GM18870 (cell line): ENCODE data around the gene COBLL1.
"Not testable (repeated sequence)": the region's sequence is repeated elsewhere in the genome, so short reads cannot be mapped to it uniquely, and the experiment has no call there.

Experiments
- ATAC-seq: cut with Tn5 transposase; IDR thresholded peaks from one replicate; pipeline ENCODE4 v1.9.1; 2021; ENCODE audit warnings: moderate library complexity; ENCODE audit not compliant: unreplicated experiment

Gene COBLL1

GRCh38 chr2:164859906-164860693 is 18.5 kb upstream of the COBLL1 start:
- ATAC-seq, result not testable (repeated sequence)

GRCh38 chr2:164859251-164859818 is 17.7 kb upstream of the COBLL1 start:
- no peak for ATAC-seq

GRCh38 chr2:164852086-164852485 is 10.5 kb upstream of the COBLL1 start:
- ATAC-seq, result no peak

GRCh38 chr2:164850235-164850634 is 8.6 kb upstream of the COBLL1 start:
- ATAC-seq, result no peak

DNA sequence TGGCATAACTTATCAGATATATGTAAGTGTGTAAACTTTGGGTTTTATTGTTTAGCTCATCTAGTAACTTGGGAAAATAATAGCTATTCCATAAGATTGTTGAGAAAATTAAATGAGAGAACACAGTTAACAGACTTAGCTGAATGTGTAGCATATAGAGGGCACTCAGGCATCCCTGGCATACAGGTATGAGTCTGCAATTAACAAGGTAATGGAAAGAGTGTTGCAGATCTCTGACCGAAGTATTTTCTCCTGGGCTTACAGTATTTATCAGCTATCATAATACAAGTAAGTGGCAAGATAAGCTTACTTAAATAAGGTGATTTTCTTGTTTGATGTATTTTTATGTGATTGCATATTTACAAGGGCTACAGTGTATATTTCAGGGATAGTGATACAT is 7.9 kb upstream of the COBLL1 start:
- no peak for ATAC-seq

DNA sequence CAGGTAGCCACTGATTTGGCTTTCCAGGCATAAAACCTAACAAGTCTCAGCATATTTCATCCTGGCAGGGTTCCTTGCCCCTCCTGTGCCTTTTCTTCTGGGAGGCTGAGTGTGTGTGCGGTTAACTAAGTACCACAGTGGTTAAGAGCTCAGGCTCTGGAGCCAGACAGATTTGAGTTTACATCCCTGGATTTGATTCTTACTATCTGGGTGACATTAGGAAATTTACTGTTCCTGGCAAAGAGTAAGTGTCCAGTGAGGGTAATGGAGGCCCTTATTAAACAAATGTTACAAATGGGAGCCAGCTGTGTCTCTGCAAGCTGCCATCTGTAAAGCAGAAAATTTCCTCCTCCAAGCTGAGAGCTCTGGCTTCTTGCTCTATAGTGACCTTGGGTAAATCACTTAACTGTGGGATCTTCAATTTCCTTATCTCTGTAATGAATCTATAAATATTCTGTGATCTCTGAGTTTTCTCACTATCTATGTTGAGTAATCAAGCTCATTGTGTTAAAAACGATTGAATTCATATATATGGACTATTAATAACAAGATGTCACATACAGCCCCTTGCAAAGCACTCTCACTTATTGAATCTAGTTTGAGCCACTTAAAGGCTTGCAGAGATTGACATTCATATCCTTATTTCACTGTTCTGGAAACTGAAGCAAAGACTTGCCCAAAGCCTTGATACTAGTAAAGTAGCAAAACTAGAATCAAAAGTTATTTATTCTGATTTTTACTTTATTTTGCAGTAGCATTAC is 6.5 kb upstream of the COBLL1 start:
- ATAC-seq, result no peak

DNA sequence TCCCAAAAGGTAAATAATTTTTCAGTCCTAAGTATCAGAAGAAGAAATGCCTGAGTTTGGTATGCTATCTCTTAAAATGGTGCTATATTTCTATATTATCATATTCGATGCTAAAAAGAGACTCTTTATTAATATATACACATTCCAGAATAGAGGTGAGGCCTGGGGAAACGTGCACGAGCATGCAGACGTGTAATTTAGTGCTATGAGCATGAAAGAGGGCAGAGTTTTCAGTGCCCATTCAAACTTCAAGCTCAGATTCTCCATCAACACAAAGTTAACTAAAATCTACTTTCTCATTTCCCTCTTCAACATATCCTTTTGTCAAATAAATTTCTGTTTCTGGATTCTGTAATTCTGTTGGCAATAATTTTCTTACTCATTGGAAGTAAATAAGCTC is 5.7 kb upstream of the COBLL1 start:
- no peak for ATAC-seq

- ATAC-seq, result no peak
Measured at GRCh38 chr2:164846276-164846675, 4.7 kb upstream of the COBLL1 start.

DNA sequence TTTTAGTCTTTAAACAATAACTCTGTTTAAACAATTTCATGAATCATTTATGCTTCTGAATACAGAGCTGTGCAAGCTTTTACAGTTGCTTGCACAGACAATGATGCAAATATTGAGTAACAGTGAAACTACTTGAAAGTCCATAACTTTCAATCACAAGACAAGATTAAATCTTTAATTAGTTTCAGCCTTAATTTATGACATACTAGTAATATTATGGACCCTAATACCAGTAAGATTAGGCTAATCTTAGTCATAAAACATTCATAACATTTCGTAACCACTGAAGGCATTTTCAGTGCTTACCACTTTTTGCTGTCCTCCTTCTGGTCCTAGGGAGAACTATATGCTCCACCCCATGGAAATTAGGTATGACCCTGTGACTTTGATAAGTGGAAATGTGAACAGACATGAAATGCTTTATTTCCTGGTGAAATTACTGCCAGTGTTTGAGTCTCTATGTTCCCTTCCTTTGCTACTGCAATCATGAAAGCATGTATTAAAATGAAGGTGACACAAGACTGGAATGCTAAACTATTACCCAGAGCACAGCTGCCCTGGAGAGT is 1.8 kb upstream of the COBLL1 start:
- no peak for ATAC-seq

DNA sequence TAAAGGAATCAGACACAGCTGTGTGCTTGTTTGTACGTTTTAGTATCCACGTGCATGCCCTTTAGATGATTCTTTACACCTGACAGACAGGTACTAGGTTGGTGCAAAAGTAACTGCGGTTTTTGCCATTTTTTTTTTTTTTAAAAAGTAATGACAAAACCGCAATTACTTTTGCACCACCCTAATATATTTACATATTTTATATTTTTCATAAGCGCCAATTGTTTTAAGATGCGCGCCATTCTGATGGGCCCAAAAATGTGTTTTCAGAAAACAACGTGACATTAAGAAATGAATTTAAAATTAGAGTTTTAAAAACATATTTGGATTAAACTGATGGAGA is 972 bp upstream of the COBLL1 start:
- ATAC-seq, result no peak

DNA sequence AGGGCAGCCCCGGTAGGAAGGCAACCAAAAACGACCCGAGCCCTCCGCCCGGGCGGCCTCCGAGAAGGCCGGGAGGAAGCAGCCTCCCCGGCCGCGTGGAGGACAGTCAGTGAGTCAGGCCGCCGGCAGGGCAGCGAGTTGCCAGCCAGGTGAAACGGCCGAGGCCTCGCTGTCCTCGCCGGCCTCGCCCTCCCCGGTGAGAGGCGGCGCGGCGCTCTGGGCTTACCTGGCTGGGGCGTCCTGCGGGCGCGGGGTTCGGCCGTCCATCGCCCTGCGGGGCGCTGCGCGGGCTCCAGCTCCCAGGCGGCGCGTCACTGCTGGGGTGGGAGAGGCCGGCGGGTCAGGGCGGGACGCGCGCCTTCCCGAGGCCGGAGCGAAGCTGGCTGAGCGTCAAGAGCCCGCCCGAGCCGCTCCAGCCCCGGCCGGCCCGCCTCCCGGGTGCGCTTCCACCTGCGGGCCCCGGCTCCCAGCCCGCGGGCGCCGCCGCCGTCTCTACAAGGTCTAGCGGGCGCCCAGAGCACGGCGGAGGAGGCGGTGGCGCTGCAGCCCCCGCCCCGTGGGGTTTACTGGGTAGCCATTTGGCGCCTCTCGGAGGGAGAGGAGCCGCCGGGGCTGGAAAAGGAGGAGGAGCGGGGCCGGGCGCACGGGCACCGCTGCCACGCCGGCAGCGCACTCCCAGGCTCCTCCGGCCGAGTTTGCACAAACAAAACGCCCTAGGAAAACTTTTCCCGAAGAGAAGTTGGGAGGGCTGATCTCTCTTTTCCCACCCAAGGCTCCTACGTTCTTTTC is 499 bp downstream of the COBLL1 start:
- peak; percentile 24 for ATAC-seq

DNA sequence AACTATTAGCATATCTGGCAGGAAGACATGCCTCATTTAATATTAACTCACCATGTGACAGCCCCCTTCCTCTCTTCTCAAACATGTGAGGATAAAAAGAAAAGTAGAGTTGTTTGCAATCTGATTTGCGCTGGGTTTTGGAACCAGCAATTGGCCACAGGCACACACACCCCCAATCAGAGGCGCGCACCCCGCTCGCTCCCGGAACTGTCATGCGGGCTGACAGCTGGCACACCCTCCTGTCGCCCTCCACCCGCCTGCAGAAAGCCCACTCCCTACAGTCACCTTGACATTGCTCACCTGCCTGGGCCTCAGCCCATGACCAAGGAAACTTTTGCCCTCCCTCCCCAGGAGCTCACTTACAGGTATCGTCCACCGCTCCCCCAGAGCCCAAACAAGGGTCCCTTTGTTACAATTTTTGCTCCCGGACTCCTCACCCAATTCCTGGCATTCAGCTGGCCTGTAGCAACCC is 1.1 kb downstream of the COBLL1 start:
- no peak for ATAC-seq

GRCh38 chr2:164839914-164840457 is 1.6 kb downstream of the COBLL1 start:
- ATAC-seq, result no peak

GRCh38 chr2:164837807-164838206 is 3.8 kb downstream of the COBLL1 start:
- no peak for ATAC-seq

DNA sequence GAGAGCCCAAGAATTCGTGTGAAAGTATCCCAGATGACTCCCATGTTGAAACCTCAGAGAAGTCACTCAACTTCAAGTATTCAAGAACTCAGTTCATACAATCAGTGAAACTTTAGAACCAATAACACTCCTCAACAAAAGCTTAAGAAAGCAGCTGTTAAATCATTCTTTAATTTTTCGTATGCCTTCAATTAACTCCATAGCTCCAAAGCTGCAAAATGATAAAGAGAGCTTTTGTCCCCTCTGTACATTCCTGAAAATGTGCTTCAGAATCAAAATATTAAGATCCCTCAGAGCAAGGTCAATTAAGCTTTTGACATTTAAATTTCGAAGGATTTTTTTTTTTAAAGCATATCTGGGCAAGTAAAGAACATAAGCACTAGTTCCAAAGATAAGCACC is 4.7 kb downstream of the COBLL1 start:
- no peak for ATAC-seq

DNA sequence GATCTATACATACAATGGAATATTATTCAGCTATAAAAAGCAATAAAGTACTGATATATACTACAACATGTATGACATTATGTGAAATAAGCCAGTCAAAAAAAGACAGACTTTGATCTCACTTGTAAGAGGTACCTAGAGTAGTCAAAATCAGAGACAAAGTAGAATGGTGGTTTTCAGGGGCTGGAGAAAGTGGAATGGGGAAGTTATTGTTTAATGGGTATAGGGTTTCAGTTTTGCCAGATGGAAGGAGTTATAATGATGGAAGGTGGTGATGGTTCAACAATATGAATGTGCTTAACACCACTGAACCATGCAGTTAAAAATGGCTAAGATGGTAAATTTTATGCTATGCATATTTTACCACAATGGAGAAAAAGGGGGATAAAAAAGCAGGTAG is 6.3 kb downstream of the COBLL1 start:
- peak; percentile 61 for ATAC-seq

GRCh38 chr2:164831887-164832286 is 9.7 kb downstream of the COBLL1 start:
- no peak for ATAC-seq

DNA sequence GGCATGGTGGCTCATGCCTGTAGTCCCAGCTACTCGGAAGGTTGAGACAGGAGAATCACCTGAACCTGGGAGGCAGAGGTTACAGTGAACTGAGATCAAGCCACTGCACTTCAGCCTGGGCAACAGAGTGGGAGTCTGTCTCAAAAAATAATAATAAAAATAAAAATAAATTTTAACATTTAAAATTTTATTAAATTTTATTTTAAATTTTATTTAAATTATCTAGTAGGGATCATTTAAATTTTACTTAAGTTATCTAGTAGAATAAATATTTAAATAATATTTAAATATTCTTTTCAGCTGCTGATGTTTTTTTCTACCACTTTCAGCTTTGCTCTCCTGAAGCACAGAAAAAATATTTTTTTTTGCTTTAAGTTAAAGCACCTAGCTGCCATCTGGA is 10.4 kb downstream of the COBLL1 start:
- ATAC-seq, result no peak

DNA sequence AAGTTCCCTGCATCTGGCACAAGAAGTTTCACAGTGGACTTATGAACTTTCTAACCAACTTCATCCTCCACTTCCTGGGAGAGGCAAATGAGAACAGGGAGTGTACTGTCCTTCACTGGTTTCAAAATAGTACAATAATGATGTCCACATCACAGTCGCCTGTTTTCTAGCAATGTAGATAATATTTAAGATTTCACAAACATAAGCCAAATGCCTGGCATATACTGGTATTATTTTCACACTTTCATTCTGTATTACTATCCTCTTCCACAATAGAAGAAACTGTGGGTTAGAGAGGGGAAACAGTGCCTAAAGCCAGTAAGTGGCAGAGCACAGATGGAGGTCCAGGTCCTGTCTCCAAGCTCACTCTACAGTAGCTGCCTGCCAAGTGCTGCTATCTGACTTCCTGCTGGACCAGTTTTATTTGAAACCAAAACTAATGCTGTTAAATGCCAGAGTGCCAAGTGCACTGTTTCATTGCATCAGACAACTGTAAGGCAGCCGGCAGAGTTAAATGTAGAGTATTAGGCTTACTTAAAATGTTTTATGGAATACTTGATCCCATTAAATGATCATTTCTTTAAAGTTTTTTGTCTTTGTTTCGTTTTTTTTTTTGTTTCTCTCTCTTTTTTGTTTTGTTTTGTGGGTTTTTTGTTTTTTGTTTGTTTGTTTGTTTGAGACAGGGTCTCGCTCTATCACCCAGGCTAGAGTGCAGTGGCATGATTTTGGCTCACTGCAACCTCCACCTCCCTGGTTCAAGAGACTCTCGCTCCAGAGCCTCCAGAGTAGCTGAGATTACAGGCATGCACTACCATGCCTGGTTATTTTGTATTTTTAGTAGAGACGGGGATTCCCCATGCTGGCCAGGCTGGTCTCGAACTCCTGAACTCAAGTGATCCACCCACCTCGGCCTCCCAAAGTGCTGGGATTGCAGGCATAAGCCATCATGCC is 15.1 kb downstream of the COBLL1 start:
- ATAC-seq, result no peak

DNA sequence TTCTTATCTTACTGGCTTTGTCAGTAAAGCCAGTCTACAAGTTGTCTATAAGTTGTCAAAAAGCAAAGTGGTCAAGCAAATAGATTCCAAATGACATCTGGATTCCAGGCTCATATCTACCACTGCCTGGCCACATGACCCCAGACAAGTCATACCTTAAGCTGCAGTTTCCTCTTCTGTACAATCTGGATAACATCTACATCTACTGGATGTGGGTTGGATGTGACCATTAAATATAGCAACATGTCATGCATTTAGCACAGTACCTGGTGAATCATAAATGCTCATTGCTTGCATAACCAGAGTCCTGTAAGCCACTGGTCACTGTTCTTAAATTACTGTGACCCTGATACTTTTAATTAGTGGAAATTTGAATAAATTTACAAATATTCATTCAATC is 16.8 kb downstream of the COBLL1 start:
- no peak for ATAC-seq
